GM19035 (cell line): ENCODE measurements around the gene USP3.

Source experiments
- ATAC-seq: cut with Tn5 transposase; IDR thresholded peaks from one replicate; pipeline ENCODE4 v1.9.1; 2021; ENCODE audit not compliant: unreplicated experiment

Gene USP3

DNA sequence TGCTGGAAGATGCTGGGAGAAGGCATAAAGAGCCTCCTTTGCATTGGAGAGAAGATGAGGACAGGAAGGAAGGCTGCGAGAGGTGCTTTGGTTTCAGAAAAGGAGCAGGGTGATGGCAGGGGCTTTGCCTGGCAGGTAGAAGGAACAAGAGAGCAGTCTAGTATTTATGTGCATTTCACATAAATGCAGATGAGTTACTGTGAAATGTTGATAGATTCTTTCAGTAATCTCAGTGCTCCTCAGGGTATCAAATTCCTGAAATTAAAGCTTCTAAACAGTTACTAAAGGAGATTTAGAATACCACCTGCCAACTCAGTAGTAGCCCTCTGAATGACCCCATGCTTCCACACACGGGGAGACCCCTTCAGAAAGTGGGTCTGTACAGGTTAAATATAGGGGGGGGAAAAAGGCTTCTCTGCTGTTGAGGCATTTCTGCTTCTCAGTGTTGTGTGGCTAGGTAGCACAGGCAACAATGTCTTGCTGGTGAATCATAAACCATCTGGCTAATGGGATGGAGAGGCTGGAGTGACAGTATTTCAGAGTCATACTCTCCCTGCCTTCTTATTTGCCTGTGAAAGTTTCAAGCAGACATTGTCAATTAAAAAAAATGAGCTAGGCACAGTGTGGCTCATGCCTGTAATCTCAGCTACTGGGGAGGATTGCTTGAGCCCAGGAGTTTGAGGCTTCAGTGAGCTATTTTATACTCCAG lies 78.5 kb downstream of the USP3 start:
- no peak for ATAC-seq

DNA sequence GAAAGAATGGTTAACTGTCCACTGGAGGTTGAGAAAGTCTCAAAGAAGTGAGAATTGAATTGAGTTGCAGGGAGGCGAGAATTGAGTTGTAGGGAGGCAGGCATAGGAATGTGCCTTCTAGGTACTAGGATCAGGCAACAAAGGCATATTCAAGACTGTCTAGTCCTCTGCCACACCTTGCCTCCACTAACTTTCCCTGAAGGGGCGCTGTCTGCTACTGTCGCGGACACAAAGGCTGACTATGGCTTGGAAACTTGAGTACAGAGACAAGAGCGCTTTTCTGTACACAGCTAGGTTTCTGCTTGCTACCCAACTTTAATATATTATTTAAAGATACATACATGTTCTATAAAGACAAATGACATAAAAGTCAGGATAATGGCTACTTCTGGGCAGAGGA lies 82.4 kb downstream of the USP3 start:
- no peak for ATAC-seq

DNA sequence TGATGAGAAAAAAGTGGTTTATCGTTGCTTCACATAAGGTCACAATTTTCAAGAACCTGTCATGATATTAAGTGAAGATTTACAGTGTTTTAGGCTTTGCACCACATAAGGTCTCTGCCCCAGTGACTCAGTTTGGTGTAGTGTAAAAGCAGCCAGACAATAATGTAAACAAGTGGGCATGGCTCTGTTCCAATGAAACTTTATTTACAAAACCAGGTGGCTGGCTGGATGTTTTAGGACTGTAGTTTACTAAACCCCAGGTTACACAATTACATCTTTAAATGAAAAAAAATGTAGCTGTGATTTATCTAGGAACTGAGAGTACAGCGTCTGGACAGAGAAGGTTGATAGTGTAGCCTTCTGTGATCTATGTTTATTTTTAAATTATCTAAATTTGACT lies 83.1 kb downstream of the USP3 start:
- ATAC-seq, result no peak

- ATAC-seq, result no peak
Measured at GRCh38 chr15:63588826-63589225, 84.4 kb downstream of the USP3 start.

DNA sequence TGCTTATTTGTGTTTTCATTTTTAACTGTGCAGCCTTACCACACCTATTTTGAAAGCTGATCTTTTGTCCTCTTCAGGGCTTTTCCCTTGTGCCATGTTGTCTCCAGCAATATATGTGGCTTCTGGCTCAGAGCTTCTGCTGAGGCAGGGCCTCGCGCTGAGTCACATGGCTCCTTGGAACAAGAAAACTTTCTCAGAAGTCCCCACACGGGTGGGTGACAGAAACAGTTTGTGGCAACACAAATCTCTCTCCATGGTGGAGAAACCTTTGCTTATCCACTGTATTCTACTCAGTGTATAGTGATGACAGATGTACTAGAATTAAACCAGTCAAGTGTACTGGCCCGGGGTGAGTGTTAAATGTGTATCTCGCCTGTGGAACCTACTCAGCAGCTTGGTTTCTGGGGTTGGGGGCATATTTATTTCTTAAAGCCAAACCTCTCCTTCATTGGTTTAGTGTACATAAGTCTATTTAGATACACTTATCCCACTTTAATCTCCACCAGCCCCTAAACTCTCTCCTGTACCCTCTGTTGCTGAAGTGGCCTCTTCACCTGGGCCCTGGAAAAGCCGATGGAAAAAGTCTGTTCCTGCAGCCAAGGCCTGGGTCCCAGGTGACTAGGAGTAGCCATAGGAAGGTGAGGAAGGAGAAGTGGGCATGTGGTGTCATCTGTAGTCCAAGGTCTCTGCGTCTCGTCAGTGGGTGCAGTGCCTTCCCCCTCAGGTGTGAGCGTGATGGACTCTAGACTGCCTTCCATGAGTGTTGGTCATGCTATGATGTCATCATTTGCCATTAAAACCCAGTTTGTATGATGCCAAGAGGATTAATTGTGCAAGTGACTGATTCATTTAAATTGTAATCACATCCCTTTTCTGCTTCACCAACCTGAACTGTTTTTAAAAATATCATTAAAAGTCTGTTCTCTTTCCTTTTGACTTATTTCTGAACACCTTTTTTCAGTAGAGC lies 89.6 kb downstream of the USP3 start:
- no peak for ATAC-seq

DNA sequence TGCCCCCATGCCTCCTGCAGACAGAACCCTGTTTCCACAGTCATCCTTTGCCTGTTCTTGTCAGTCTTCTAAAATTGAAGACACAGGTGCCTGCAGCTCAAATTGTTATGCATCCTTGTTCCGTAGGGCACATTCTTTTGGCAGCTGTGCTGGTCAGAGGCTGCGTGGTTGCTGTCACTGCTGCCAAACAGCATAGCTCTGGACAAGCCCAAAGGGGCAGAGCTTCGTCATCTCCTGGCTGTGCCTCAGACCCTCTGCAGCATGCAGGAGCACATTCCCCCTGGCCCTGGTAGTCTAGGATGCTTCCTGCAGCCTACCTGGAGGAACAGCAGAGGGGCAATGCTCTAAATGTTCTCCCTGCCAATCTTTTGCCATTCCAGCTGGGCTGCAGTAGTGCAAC lies 90.7 kb downstream of the USP3 start:
- no peak for ATAC-seq

- ATAC-seq, result no peak
Measured at GRCh38 chr15:63595688-63596087, 91.3 kb downstream of the USP3 start.

GRCh38 chr15:63596676-63597037 lies 92.3 kb downstream of the USP3 start:
- ATAC-seq, result no peak

DNA sequence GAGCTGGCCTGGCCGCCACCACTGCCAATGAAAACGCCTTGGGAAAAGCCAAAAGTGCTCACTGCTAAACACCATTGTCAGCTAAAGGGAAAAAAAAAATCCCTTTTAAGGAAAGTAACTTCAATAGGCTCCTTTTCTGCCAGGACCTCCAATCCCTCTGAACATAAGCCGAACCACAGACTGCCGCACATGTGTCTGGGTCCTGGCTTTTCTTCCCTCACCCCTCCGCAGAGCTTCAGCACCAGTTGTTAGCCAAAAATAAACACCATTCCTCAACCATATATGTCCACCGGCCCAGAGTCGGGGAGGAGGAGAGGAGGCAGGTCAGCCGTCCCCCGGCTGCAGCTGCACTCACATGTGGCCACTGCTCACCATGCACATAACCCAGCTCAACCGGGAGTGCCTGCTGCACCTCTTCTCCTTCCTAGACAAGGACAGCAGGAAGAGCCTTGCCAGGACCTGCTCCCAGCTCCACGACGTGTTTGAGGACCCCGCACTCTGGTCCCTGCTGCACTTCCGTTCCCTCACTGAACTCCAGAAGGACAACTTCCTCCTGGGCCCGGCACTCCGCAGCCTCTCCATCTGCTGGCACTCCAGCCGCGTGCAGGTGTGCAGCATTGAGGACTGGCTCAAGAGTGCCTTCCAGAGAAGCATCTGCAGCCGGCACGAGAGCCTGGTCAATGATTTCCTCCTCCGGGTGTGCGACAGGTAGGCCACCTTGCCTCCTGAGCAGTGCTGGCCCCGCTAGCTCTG lies 92.8 kb downstream of the USP3 start, which contains the start of gene FBXL22:
FBXL22 (plus strand) TSS at position 350 of the 753 bp plus-strand sequence; CDS start at position 356, 6 bp downstream.
- no peak for ATAC-seq

- ATAC-seq, result no peak
Measured at GRCh38 chr15:63597821-63598220, 93.4 kb downstream of the USP3 start.

DNA sequence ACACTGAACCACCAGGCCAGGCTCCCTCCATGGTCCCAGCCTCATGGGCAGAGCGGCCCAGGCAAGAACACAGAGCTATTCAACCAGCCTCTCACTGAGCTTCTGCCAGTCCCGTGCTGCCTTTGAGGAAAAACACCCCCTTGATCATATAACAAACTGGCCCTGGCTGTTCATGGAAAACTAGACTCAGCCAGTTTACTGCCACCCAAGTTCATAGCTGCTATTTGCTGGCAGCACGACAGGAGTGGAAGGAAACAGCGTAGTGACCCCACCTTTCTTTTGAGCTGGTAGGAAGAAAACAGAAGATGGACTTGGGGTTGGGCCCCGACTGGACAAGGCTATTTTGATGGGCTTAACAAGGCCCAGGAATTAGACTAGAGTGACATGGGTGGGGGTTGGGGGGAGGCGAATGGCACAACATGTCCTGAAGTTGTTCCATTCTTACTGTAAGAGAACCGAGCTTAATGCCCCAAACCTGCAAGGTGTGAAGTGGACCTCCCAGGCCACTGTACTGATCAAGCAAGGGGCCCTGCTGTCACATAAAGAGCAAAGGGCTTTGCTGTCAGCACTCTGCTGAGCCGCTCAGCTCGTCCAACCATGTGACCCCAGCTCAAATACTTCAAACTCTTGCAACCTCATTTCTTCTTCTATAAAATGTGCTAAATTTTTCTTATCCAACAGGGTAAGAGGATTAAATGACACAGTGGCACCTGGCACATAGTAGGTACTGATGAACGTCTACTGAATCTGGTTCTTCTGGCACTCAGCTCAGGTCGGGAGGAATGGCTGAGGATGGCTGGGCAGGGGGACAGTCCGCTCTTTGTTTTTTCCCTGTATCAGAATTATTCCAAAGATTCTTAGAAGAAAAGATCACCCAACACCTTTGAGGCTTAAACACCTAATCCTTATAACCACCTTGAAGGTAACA lies 94.3 kb downstream of the USP3 start:
- no peak for ATAC-seq

GRCh38 chr15:63599401-63600000 lies 95.1 kb downstream of the USP3 start:
- no peak for ATAC-seq

DNA sequence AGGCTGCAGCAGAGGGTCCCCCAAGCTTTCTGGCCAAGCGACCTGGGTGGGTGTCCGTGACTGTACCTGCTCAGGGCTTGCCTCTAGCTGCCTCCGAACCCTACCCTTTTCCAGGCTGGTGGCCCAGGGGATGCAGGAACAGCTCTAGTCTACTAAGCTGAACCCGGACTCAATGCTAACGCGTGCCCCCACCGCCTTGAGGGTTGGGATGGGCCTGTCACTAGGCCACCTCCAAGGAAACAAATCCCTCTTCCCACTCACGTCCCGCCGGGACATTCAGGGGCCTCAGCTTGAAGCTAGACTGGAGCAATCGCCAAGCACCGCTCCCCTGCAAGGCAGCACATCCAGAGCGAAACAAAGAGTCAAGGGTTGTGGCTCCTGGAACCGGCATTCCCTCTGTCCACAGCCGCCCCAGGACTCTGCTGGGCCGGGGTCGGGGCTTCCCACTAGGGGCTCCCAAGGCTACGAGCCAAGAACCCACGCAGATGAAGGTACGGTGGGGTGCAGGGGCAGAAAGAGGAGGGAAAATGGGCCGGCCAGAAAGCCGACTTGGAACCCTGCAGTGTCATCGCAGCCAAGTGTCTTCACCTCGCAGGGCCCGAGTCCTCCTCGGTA lies 95.7 kb downstream of the USP3 start:
- peak; percentile 1 for ATAC-seq

DNA sequence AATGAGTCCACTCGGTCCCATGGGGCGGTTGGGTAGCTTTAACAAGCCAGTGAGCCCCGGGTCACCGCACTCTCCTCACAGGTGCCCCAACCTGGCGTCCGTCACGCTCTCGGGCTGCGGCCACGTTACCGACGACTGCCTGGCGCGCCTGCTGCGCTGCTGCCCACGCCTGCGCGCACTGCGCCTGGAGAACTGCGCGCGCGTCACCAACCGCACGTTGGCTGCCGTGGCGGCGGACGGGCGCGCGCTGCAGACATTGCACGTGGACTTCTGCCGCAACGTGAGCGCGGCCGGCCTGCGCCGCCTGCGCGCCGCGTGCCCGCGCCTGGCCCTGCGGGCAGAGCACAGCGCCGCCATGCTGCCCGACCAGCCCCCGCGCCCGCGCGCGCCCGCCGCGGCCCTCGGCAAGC lies 96.2 kb downstream of the USP3 start:
- peak; percentile 75 for ATAC-seq

GRCh38 chr15:63601026-63601703 lies 96.8 kb downstream of the USP3 start:
- ATAC-seq, result peak; percentile 8

GRCh38 chr15:63601704-63602185 lies 97.4 kb downstream of the USP3 start:
- ATAC-seq, result no peak

DNA sequence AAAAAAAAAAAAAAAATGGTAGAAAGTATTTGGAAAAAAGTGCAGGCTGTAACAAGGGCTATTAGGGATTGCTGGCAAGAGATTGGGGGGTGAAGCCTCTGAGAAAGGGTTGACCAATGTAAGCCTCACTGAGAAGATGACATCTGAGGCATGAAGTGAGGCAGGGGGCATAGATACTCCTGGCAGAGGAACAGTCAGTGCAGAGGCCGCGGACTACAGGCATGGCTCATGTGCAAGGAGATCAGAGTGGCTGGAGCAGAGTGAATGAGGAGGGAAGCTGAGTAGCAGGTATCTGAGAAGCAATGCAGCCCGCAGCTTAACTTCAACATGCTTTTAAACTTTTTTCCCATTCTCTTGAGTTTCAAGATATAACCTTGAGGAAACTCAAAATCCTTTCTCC lies 98.2 kb downstream of the USP3 start:
- ATAC-seq, result no peak

GRCh38 chr15:63603516-63603915 lies 99.1 kb downstream of the USP3 start:
- no peak for ATAC-seq

- ATAC-seq, result no peak
Measured at GRCh38 chr15:63604281-63604680, 99.9 kb downstream of the USP3 start.
